OCI-LY1 (cell line): ENCODE measurements around the gene TMEM235.

Experiments
- H2AFZ ChIP-seq: fragments of 200-600 bp; sonication (generic), shearing (Covaris generic); 2 replicates; pipeline ENCODE4 v1.6.0; 2014; ENCODE audit warnings: antibody characterized with exemption, mild to moderate bottlenecking, low read length
- H3F3A ChIP-seq: fragments of 200-600 bp; sonication (generic), shearing (Covaris generic); 2 replicates; pipeline ENCODE4 v1.6.0; 2014; ENCODE audit warnings: mild to moderate bottlenecking, antibody characterized with exemption, low read length, moderate library complexity; ENCODE audit not compliant: insufficient read depth
- H3K27ac ChIP-seq: fragments of 200-600 bp; sonication (generic); 2 replicates; pipeline ENCODE4 v1.5.1; 2014; ENCODE audit warnings: low read length, mixed run types, mild to moderate bottlenecking, low read depth; ENCODE audit not compliant: poor library complexity, severe bottlenecking
- H3K27me3 ChIP-seq: fragments of 200-600 bp; sonication (generic); 2 replicates; pipeline ENCODE4 v1.6.0; 2014; ENCODE audit warnings: antibody characterized with exemption, mild to moderate bottlenecking, low read length, moderate library complexity; ENCODE audit not compliant: insufficient read depth
- H3K36me3 ChIP-seq: fragments of 200-600 bp; sonication (generic); 2 replicates; pipeline ENCODE4 v1.6.1; 2014; ENCODE audit warnings: mild to moderate bottlenecking, antibody characterized with exemption, low read length, moderate library complexity, mixed read lengths; ENCODE audit not compliant: insufficient read depth
- H3K4me1 ChIP-seq: fragments of 200-600 bp; sonication (generic); 2 replicates; pipeline ENCODE4 v1.5.1; 2014; ENCODE audit warnings: mild to moderate bottlenecking, low read length, moderate library complexity; ENCODE audit not compliant: insufficient read depth, severe bottlenecking
- H3K4me2 ChIP-seq: fragments of 200-600 bp; sonication (generic), shearing (Covaris generic); 2 replicates; pipeline ENCODE4 v1.6.1; 2014; ENCODE audit warnings: low read length
- H3K4me3 ChIP-seq: fragments of 200-600 bp; sonication (generic); 2 replicates; pipeline ENCODE4 v1.5.1; 2014; ENCODE audit warnings: low read length, low read depth, mild to moderate bottlenecking, mixed read lengths; ENCODE audit not compliant: poor library complexity, severe bottlenecking
- H3K79me2 ChIP-seq: fragments of 200-600 bp; shearing (Covaris generic); 2 replicates; pipeline ENCODE4 v1.6.1; 2016; ENCODE audit warnings: mixed run types, low read length, mixed read lengths; ENCODE audit not compliant: insufficient read depth
- H3K9ac ChIP-seq: fragments of 200-600 bp; sonication (generic), shearing (Covaris generic); 2 replicates; pipeline ENCODE4 v1.6.1; 2014; ENCODE audit warnings: mild to moderate bottlenecking, low read length, mixed read lengths
- H3K9me2 ChIP-seq: fragments of 200-600 bp; sonication (generic), shearing (Covaris generic); 2 replicates; pipeline ENCODE4 v1.6.1; 2014; ENCODE audit warnings: low read depth, mild to moderate bottlenecking, low read length, mixed read lengths
- H3K9me3 ChIP-seq: fragments of 200-600 bp; shearing (Covaris generic); 2 replicates; pipeline ENCODE4 v1.6.1; 2014; ENCODE audit warnings: low read length, mixed read lengths
- H4K20me1 ChIP-seq: fragments of 200-600 bp; sonication (generic), shearing (Covaris generic); 2 replicates; pipeline ENCODE4 v1.6.0; 2016; ENCODE audit warnings: mild to moderate bottlenecking, low read length; ENCODE audit not compliant: insufficient read depth
- CTCF ChIP-seq: fragments of 200-600 bp; sonication (generic), shearing (Covaris generic); IDR thresholded peaks from 2 replicates; pipeline ENCODE4 v1.5.1; 2017; ENCODE audit warnings: mild to moderate bottlenecking, antibody characterized with exemption, low read length, moderate library complexity, mixed read lengths
- EZH2 ChIP-seq: fragments of 200-600 bp; sonication (generic), shearing (Covaris generic); IDR thresholded peaks from 2 replicates; pipeline ENCODE4 v1.8.0; 2017; ENCODE audit warnings: borderline replicate concordance, mixed run types, mild to moderate bottlenecking, antibody characterized with exemption, low read length, moderate library complexity, mixed read lengths

TMEM235 gene

GRCh38 chr17:78214706-78215061 is 16.7 kb upstream of the TMEM235 start:
- Histone ChIP-seq H2AFZ (no peak overlapping the region), H3K9ac (peak overlapping the region; percentile 96), H3K4me3 (peak overlapping the region; percentile 91), H3K4me2 (peak overlapping the region; percentile 95), H3F3A (no peaks in the 10 kb centered on the region), H3K9me2 (no peaks in the 10 kb centered on the region), H4K20me1 (no peaks in the 10 kb centered on the region), H3K27me3 (no peaks in the 10 kb centered on the region), H3K9me3 (no peaks in the 10 kb centered on the region), H3K4me1 (peaks cover 14% of the 10 kb centered on the region), H3K27ac (peak overlapping the region; percentile 72), H3K79me2 (peaks cover 16% of the 10 kb centered on the region), H3K36me3 (peaks cover 30% of the 10 kb centered on the region)
- TF ChIP-seq EZH2 (no peak), CTCF (no peak)

GRCh38 chr17:78219396-78220150 is 11.9 kb upstream of the TMEM235 start:
- H3K4me2 ChIP-seq: no peak overlapping the region
- H3K4me3 ChIP-seq: no peak overlapping the region
- no peak overlapping the region for H3K9ac ChIP-seq
- peaks cover 12% of the 10 kb centered on the region for H3K79me2 ChIP-seq
- 0 out of 2 replicates have a peak, but pooled peaks cover 4% of the 10 kb centered on the region for H3F3A ChIP-seq
- peaks cover 13% of the 10 kb centered on the region for H3K4me1 ChIP-seq
- H3K36me3 ChIP-seq: peaks cover 70% of the 10 kb centered on the region
- no peaks in the 10 kb centered on the region for H3K9me3 ChIP-seq
- no peak overlapping the region for H3K27ac ChIP-seq
- no peaks in the 10 kb centered on the region for H3K27me3 ChIP-seq
- no peaks in the 10 kb centered on the region for H4K20me1 ChIP-seq
- H3K9me2 ChIP-seq: no peaks in the 10 kb centered on the region
- H2AFZ ChIP-seq: no peak overlapping the region
- no peak for TF ChIP-seq CTCF
- TF ChIP-seq EZH2: no peak

- H3K4me1 ChIP-seq: peaks cover 4% of the 10 kb centered on the region
- H3F3A ChIP-seq: peaks cover 4% of the 10 kb centered on the region; the same call in 1 of the 2 replicates
- TF ChIP-seq CTCF (no peak), EZH2 (no peak)
- no peaks in the 10 kb centered on the region for H3K79me2 ChIP-seq
- H4K20me1 ChIP-seq: no peaks in the 10 kb centered on the region
- no peak overlapping the region for H2AFZ ChIP-seq
- no peaks in the 10 kb centered on the region for H3K9me2 ChIP-seq
- H3K4me3 ChIP-seq: no peak overlapping the region
- H3K9ac ChIP-seq: no peak overlapping the region
- no peaks in the 10 kb centered on the region for H3K9me3 ChIP-seq
- H3K4me2 ChIP-seq: no peak overlapping the region
- no peak overlapping the region for H3K27ac ChIP-seq
- H3K27me3 ChIP-seq: no peaks in the 10 kb centered on the region
- H3K36me3 ChIP-seq: peaks cover 63% of the 10 kb centered on the region
Observed at GRCh38 chr17:78223061-78223460, 8.4 kb upstream of the TMEM235 start.
